DMS153 treated with DMSO at 0.1 percent for 48 hours (cell line): Measurements from ENCODE around the gene ATP6V0D1.

Experiments
- DNase-seq: peaks from one replicate; lab custom pipeline; 2025; ENCODE audit not compliant: unreplicated experiment; lab: John Stamatoyannopoulos, UW

The ATP6V0D1 gene

GRCh38 chr16:67409631-67410030 lies 71.3 kb downstream of the ATP6V0D1 start:
- no peak for DNase-seq

GRCh38 chr16:67407788-67408452 lies 73.0 kb downstream of the ATP6V0D1 start:
- DNase-seq, result no peak

- DNase-seq, result no peak
Observed at GRCh38 chr16:67407176-67407787, 73.7 kb downstream of the ATP6V0D1 start.

GRCh38 chr16:67406111-67406971 lies 74.6 kb downstream of the ATP6V0D1 start:
- no peak for DNase-seq

- DNase-seq, result no peak
Observed at GRCh38 chr16:67405336-67405735, 75.6 kb downstream of the ATP6V0D1 start.

GRCh38 chr16:67404740-67405226 lies 76.2 kb downstream of the ATP6V0D1 start:
- no peak for DNase-seq

GRCh38 chr16:67403976-67404555 lies 76.9 kb downstream of the ATP6V0D1 start:
- DNase-seq, result no peak

- DNase-seq, result no peak
Observed at GRCh38 chr16:67400901-67401300, 80.1 kb downstream of the ATP6V0D1 start.

- no peak for DNase-seq
Observed at GRCh38 chr16:67399749-67400704, 80.9 kb downstream of the ATP6V0D1 start.

- DNase-seq, result no peak
Observed at GRCh38 chr16:67399218-67399733, 81.7 kb downstream of the ATP6V0D1 start.

GRCh38 chr16:67398546-67399217 lies 82.3 kb downstream of the ATP6V0D1 start:
- DNase-seq, result no peak

GRCh38 chr16:67397812-67398545 lies 83.0 kb downstream of the ATP6V0D1 start:
- DNase-seq, result no peak

GRCh38 chr16:67397036-67397801 lies 83.7 kb downstream of the ATP6V0D1 start:
- DNase-seq, result no peak

- DNase-seq, result peak; percentile 79
Observed at GRCh38 chr16:67396159-67397035, 84.6 kb downstream of the ATP6V0D1 start.

GRCh38 chr16:67395458-67396158 lies 85.3 kb downstream of the ATP6V0D1 start:
- peak; percentile 86 for DNase-seq

GRCh38 chr16:67395105-67395457 lies 85.9 kb downstream of the ATP6V0D1 start:
- DNase-seq, result no peak
